OCI-LY7 (cell line): ENCODE data around the gene HACD1. TPM values are rescaled to one million over a fixed set of nuclear protein-coding genes. Genes with fewer than 3 reads are reported as not detected.

Experiments
- Bru-seq: library from RNA; stranded (reverse); fragments of 400-500 nt; gene quantifications from one replicate; lab custom pipeline; 2021; lab: Mats Ljungman, UMichigan
- BruChase-seq, 2 experiments: library from RNA; stranded (reverse); fragments of 400-500 nt; gene quantifications; one replicate each; lab custom pipeline; 2021; lab: Mats Ljungman, UMichigan
- BruUV-seq: library from RNA; stranded (reverse); fragments of 400-500 nt; replicated peaks from 2 replicates; lab custom pipeline; 2021; lab: Mats Ljungman, UMichigan
- CTCF ChIA-PET: fragments of 300-600 bp; sonication (Branson Sonifier 250); formaldehyde crosslinking; loops from one replicate; lab custom pipeline; 2022; ENCODE audit warnings: antibody characterized with exemption; ENCODE audit not compliant: unreplicated experiment; lab: Charles Lee
- POLR2A ChIA-PET: fragments of 300-600 bp; sonication (Branson Sonifier 250); formaldehyde crosslinking; loops from one replicate; lab custom pipeline; 2022; ENCODE audit warnings: antibody characterized with exemption; lab: Charles Lee
- DNase-seq: peaks from one replicate; pipeline ENCODE4 v3.0.0-alpha.2; 2015; ENCODE audit warnings: low spot score
- H2AFZ ChIP-seq: fragments of 200-600 bp; sonication (generic), shearing (Covaris generic); 2 replicates; pipeline ENCODE4 v1.6.1; 2014; ENCODE audit warnings: mild to moderate bottlenecking, antibody characterized with exemption, low read length, moderate library complexity
- H3K27ac ChIP-seq: fragments of 200-600 bp; sonication (generic); 2 replicates; pipeline ENCODE4 v1.5.1; 2014; ENCODE audit warnings: mixed run types, low read depth, mild to moderate bottlenecking, moderate library complexity, low read length, inconsistent platforms; ENCODE audit not compliant: poor library complexity, severe bottlenecking
- H3K36me3 ChIP-seq: fragments of 200-600 bp; sonication (generic); 2 replicates; pipeline ENCODE4 v1.6.1; 2014; ENCODE audit warnings: mild to moderate bottlenecking, antibody characterized with exemption, low read length, moderate library complexity, mixed read lengths; ENCODE audit not compliant: insufficient read depth
- H3K4me1 ChIP-seq: fragments of 200-600 bp; sonication (generic); 2 replicates; pipeline ENCODE4 v1.5.1; 2014; ENCODE audit warnings: mild to moderate bottlenecking, low read length; ENCODE audit not compliant: insufficient read depth, poor library complexity, severe bottlenecking
- H3K4me2 ChIP-seq: fragments of 200-600 bp; sonication (generic); 2 replicates; pipeline ENCODE4 v1.6.1; 2014; ENCODE audit warnings: mild to moderate bottlenecking, low read length
- H3K4me3 ChIP-seq: fragments of 200-600 bp; sonication (generic); 2 replicates; pipeline ENCODE4 v1.5.1; 2014; ENCODE audit warnings: mild to moderate bottlenecking, low read depth, low read length; ENCODE audit not compliant: poor library complexity, severe bottlenecking
- H3K79me2 ChIP-seq: fragments of 200-600 bp; sonication (generic); 2 replicates; pipeline ENCODE4 v1.6.1; 2016; ENCODE audit warnings: low read depth, mild to moderate bottlenecking, low read length, moderate library complexity, mixed read lengths; ENCODE audit not compliant: insufficient read depth
- H3K9me2 ChIP-seq: fragments of 200-600 bp; sonication (generic); 2 replicates; pipeline ENCODE4 v1.6.1; 2016; ENCODE audit warnings: mild to moderate bottlenecking, low read length, mixed read lengths; ENCODE audit not compliant: insufficient read depth
- H3K9me3 ChIP-seq: fragments of 200-600 bp; sonication (generic); 2 replicates; pipeline ENCODE4 v1.6.1; 2014; ENCODE audit warnings: mild to moderate bottlenecking, mixed run types, low read length, mixed read lengths
- H4K20me1 ChIP-seq: fragments of 200-600 bp; sonication (generic); 2 replicates; pipeline ENCODE4 v1.6.1; 2014; ENCODE audit warnings: mild to moderate bottlenecking, antibody characterized with exemption, low read length, moderate library complexity, mixed read lengths; ENCODE audit not compliant: insufficient read depth
- EZH2phosphoT487 ChIP-seq: fragments of 200-600 bp; sonication (generic); IDR thresholded peaks from 2 replicates; pipeline ENCODE4 v1.6.1; 2018; ENCODE audit warnings: low read depth, borderline replicate concordance, mild to moderate bottlenecking, mixed run types, antibody characterized with exemption, low read length, moderate library complexity, mixed read lengths
- intact Hi-C: fragments of 100-400 bp; cut with micrococcal nuclease; formaldehyde crosslinking; loops from one replicate; pipeline ENCODE4 v1.10.0; 2022; ENCODE audit not compliant: unreplicated experiment
- long read RNA-seq: library from polyadenylated mRNA; stranded (forward); transcript quantifications from one replicate; pipeline ENCODE4 v2.0.0, GENCODE V29; 2022
- total RNA-seq, 2 experiments: library from RNA; depleted of rRNA in 1 of 2; stranded (reverse); fragments of >200 nt in 1 of 2; shearing (Covaris generic) in 1 of 2; gene quantifications; 2 replicates each; pipeline ENCODE4 v1.2.3, GENCODE V29; 2014 to 2022
- TF ChIP-seq, protein P1 (sequence below): fragments of 200-600 bp; sonication (generic); conservative IDR thresholded peaks from 2 replicates; pipeline ENCODE4 v1.5.1; 2014; ENCODE audit warnings: mild to moderate bottlenecking, antibody characterized with exemption, low read length, moderate library complexity, mixed read lengths

The HACD1 gene, protein sequence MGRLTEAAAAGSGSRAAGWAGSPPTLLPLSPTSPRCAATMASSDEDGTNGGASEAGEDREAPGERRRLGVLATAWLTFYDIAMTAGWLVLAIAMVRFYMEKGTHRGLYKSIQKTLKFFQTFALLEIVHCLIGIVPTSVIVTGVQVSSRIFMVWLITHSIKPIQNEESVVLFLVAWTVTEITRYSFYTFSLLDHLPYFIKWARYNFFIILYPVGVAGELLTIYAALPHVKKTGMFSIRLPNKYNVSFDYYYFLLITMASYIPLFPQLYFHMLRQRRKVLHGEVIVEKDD
- total RNA-seq (2014; rRNA removed; shearing (Covaris generic)) = not detected in 2 replicates
- total RNA-seq (2022) = not detected in 2 replicates
- Bru-seq, nascent RNA = percentile 10 among the genes with signal in this experiment
- percentile 5 among the genes with signal in this experiment for BruChase-seq, experiment 1, labeled RNA remaining after a 6-hour chase
- percentile 8 among the genes with signal in this experiment for BruChase-seq, experiment 2, labeled RNA remaining after a 2-hour chase
- long read RNA-seq = 0 reads

DNA sequence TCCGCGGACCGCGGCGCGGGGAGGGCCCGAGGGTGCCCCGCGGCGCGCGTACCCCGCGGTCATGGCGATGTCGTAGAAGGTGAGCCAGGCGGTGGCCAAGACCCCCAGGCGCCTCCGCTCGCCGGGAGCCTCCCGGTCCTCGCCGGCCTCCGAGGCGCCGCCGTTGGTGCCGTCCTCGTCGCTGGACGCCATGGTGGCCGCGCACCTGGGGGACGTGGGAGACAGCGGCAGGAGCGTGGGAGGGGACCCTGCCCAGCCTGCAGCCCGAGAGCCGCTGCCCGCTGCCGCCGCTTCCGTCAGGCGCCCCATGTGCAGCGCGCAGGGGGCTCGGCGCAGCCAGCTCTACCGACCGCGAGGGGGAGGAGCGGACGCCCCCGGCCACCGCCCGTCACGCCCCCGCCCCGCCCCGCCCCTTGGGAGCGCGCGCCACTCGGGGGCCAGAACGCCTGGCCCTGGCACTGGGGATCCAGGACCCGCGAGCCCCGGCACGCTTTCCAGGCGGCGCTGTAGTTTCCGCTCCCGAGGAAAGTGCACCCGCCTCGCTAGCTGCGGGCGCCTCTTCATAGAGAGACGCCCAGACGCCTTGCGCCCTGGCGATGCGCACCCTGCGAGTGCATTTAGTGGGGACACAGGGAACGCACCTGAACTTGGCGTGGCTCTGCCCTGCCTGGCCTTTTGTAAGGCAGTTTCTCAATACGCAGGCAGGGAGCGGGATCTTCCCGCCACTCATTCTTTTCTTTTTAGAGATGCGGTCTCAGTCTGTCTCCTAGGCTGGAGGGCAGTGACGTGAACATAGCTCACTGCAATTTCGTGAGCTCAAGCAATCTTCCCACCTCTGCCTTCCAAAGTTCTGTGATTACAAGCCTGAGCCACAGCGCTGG lies at the start of gene HACD1:
Gene HACD1, minus strand, starts transcription at position 344 of the 881 bp plus-strand sequence. Its CDS starts 35 bp downstream, at position 309.
- Histone ChIP-seq H3K9me3 (no peaks in the 10 kb centered on the region), H2AFZ (no peak within 1 kb of the TSS), H3K79me2 (no peaks in the 10 kb centered on the region), H3K4me3 (no peak within 1 kb of the TSS), H3K36me3 (no peaks in the 10 kb centered on the region), H3K27ac (no peak within 1 kb of the TSS), H4K20me1 (no peaks in the 10 kb centered on the region), H3K4me1 (no peaks in the 10 kb centered on the region), H3K4me2 (peak within 1 kb of the TSS; percentile 9; the same call in 1 of the 2 replicates), H3K9me2 (no peaks in the 10 kb centered on the region)
- no peak for DNase-seq
- CTCF ChIA-PET = interaction anchor here (0.6 kb wide), 1 partner anchor 840 kb away, joined by 3 read pairs; no protein-coding TSS in a partner anchor
- no TSS peak for BruUV-seq
- POLR2A ChIA-PET = interaction anchor here (0.6 to 1.0 kb wide), 2 partner anchors 33 to 210 kb away, joined by 3 to 5 read pairs; no protein-coding TSS in a partner anchor
- no peak for TF ChIP-seq EZH2phosphoT487
- TF ChIP-seq, protein P1, sequence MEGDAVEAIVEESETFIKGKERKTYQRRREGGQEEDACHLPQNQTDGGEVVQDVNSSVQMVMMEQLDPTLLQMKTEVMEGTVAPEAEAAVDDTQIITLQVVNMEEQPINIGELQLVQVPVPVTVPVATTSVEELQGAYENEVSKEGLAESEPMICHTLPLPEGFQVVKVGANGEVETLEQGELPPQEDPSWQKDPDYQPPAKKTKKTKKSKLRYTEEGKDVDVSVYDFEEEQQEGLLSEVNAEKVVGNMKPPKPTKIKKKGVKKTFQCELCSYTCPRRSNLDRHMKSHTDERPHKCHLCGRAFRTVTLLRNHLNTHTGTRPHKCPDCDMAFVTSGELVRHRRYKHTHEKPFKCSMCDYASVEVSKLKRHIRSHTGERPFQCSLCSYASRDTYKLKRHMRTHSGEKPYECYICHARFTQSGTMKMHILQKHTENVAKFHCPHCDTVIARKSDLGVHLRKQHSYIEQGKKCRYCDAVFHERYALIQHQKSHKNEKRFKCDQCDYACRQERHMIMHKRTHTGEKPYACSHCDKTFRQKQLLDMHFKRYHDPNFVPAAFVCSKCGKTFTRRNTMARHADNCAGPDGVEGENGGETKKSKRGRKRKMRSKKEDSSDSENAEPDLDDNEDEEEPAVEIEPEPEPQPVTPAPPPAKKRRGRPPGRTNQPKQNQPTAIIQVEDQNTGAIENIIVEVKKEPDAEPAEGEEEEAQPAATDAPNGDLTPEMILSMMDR = no peak
- intact Hi-C loops = no loop called here

DNA sequence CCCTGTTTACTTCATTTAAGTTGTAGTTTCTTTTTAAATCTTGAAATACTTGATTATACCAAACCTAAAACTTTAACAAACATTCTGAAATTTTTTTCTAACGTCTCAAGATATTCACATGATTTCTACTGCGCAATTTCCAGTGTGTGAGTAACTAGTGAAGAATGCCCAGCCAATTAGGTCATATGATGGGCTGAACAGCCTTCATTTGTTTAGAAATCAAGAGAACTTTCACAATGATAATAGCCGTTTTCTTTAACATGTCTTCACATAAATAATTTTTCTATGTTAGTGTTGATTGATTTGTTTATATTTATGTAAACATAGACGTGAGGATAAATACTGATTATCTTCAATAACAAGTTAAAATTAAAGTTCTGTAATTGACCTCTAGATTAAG lies 48.6 kb upstream of the HACD1 start:
- Histone ChIP-seq H3K36me3 (peaks cover 21% of the 10 kb centered on the region), H2AFZ (no peak overlapping the region), H4K20me1 (peaks cover 12% of the 10 kb centered on the region; the same call in 1 of the 2 replicates), H3K4me3 (no peak overlapping the region), H3K9me2 (no peaks in the 10 kb centered on the region), H3K9me3 (no peaks in the 10 kb centered on the region), H3K27ac (no peak overlapping the region), H3K4me2 (no peak overlapping the region), H3K79me2 (peaks cover 34% of the 10 kb centered on the region; the same call in 1 of the 2 replicates), H3K4me1 (no peaks in the 10 kb centered on the region)
- TF ChIP-seq EZH2phosphoT487 = no peak
- TF ChIP-seq, protein P1 = no peak
- intact Hi-C loops = no loop called here
- ChIA-PET CTCF (no interaction called here), POLR2A (interaction anchor here (0.7 kb wide), 1 partner anchor 19 kb away, joined by 3 read pairs; no protein-coding TSS in a partner anchor)
- no peak for DNase-seq
- no TSS peak for BruUV-seq
